Measurements from ENCODE around the gene ANKRD37. TPM values are rescaled to one million over a fixed set of nuclear protein-coding genes. Genes with fewer than 3 reads are reported as not detected.
"Not testable (repeated sequence)": the region's sequence is repeated elsewhere in the genome, so short reads cannot be mapped to it uniquely, and the experiment has no call there.

Gene ANKRD37, protein sequence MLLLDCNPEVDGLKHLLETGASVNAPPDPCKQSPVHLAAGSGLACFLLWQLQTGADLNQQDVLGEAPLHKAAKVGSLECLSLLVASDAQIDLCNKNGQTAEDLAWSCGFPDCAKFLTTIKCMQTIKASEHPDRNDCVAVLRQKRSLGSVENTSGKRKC
- total RNA-seq (2014; rRNA removed; shearing (Covaris generic)), result 1.6 and 5.8 TPM in 2 replicates

DNA sequence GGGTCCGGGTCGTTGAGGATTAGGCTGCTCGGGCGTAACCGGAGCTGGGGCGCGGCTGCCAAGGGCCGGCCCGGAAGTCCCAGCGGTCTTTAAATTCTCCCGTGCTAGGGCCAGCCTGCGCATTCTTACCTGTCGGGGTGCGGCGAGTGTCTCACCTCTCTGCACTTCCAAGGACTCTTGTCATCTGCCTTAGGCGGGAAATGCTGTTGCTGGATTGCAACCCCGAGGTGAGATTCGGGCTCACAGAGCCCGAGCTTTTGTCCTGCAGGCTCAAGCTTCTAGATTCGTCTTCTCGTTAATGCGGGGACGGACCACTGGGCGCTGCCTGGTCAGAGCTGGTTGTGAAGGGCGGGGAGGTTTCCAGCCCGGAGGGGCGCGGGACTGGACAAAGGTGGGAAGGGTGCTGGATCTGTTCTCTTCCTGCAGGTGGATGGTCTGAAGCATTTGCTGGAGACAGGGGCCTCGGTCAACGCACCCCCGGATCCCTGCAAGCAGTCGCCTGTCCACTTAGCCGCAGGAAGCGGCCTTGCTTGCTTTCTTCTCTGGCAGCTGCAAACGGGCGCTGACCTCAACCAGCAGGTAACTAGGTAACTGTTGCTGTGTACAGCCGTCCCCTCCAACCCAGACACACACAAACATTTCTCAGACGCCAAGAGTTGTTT, at the start of gene ANKRD37:
TSS of gene ANKRD37 (plus strand) at position 118 of the 662 bp plus-strand sequence. CDS start at position 201, 83 bp downstream.
- in situ Hi-C loops (cut with HindIII; ENCODE audit: low sequenced_read_pairs), result no loop called here
- DNase-seq (ENCODE audit: low spot score), result peak; percentile 43

DNA sequence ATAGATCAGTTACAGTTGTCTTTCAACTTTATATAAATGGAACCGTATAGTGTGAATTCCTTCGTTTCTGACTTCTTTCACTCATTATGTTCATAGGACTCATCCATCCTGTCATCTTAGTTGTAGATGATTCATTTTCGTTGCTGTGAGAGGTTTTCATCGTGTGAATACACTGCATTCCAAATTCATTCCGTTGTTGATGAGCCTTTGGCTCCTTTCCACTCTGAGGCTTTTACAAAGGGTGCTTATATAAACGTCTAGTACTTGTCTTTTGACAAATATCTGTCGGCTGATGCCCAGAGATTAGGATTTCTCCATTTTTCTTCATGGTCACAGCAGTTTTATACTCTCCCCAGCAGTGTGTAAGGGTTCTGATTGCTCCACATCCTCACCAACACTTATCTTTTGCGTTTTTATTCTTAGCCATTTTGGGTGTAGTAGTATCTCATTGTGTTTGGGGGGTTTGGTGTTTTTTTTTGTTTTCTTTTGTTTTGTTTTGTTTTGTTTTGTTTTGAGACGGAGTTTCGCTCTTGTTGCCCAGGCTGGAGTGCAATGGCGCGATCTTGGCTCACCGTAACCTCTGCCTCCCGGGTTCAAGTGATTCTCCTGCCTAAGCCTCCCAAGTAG, 49.6 kb upstream of the ANKRD37 start:
- in situ Hi-C loops (cut with HindIII; ENCODE audit: low sequenced_read_pairs), result no loop called here
- no peak for DNase-seq (ENCODE audit: low spot score)

DNA sequence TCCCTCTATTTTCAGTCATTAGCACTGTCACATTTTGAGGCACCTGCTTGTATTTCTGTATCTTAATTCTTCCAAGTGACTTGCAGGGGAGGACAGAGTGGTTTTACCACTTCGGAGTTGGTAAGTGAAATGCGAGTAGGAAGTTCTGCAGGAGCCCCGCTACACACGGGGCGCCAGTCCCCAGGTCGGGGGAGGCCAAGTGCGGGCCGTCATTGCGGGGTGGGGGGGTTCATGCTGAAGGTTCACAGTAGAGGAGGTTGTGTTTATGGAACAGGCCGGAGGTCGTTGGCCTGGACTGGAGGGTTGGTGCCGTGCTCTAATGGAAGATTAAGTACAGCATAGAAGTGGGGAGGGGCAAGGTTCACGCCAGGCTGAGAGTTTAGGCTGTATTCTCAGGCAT, 45.0 kb upstream of the ANKRD37 start:
- no peak for DNase-seq (ENCODE audit: low spot score)
- in situ Hi-C loops (cut with HindIII; ENCODE audit: low sequenced_read_pairs), result no loop called here

DNA sequence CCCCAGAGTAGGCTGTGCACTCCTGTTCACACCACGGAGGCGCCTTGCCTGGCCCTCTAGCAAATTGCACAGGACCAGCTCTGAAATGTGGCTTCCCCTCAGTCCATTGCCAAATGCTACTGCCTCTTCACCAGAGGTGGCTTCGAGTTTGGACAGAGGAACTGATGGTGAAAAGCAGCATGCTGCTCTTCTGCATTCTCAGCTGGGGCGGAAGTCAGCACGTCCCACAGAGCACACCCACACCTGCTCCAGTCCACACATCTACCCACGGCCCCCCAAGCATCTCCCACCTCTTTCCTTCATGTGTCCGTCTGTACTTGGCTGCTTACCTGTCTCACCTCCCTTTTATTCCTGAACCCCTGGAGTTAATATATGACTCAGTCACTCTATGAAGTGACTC, 44.4 kb upstream of the ANKRD37 start:
- in situ Hi-C loops (cut with HindIII; ENCODE audit: low sequenced_read_pairs), result no loop called here
- no peak for DNase-seq (ENCODE audit: low spot score)

DNA sequence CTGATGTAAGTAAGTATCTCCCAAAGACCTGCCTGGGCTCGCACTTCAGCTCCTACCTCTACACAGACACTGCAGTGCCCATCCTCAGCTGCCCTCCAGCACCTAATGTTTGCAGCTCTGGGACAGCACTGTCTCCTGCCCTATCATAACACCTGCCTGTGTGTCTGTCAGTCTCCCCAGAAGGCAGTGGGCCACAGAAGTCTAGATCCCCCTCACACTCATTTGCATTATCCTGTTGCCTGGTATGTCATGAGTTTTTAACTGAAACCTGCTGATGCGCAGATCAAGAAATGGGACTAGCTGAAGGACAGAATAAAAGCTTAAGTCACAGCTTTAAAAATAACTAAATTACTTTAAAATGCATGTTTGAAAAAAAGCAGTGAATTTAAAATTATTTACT, 43.9 kb upstream of the ANKRD37 start:
- no peak for DNase-seq (ENCODE audit: low spot score)
- in situ Hi-C loops (cut with HindIII; ENCODE audit: low sequenced_read_pairs), result no loop called here

DNA sequence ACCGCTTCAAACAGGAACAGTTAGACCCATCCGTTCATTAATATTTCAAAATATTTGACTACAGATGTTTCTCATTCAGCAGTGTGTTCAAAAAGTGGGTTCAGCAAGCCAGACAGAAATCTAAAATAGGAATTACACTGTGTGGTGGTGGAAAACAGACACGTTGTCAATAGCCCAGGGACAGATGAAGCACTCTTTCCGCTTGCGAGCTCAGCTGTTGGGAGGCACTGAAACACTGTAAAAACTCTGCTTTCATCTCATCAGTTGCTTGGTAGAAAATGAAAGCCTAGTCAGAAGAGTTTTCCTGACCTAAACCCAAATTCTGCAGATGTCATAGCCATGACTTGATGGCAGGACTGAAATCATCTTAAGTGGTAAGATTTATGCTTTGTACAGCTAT, 39.4 kb upstream of the ANKRD37 start:
- DNase-seq (ENCODE audit: low spot score), result no peak
- in situ Hi-C loops (cut with HindIII; ENCODE audit: low sequenced_read_pairs), result no loop called here

DNA sequence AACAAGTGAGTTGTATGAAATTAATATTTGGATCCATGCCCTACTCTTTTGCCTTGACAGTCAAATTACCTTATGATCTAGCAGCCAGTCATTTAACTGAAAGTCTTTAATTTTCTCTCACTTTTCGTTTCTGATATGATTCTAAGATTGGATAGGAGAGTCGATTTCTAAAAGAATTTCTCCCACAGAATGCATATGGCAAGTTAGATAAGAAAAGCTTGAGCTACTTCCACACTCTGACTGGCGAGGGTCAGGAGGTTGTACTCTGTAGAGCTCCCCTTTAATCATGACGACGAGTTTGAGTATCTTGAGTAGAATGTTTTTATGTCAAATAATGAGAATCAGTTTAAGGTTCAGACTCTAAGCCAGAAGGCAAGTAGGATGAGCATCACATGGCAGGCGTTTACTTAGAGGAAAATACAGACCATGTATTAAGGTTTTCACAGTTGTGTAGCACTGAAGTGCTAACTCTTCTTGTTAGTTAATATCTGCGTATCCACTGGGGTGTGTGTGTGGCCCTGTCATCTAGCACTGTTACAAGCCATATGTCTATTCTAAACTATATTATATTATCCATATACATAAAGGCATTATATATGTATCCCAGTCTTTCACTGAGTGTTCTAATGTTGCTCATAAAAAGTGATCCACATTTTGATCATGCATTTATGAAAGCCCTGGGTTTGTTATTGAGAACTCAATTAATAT, 38.8 kb upstream of the ANKRD37 start:
- DNase-seq (ENCODE audit: low spot score), result no peak
- in situ Hi-C loops (cut with HindIII; ENCODE audit: low sequenced_read_pairs), result no loop called here

DNA sequence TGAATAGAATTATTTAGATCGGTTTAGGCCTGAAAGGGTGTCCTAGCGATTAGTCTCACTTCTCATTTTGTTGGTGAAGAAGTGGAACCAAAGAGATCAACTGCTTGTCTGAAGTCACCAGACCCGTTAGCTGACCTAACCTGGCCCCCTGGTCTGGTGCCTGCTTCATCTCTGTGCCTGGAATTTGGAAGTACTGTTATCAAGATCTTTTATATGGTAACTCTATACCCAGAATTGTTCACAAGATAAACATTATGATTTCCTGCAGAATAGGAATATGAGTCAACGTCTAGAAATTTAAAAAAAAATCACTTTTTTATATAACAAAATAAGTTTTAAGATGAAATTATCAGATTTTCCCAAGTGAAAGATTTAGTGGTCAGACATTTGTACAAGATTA, 38.1 kb upstream of the ANKRD37 start:
- in situ Hi-C loops (cut with HindIII; ENCODE audit: low sequenced_read_pairs), result no loop called here
- DNase-seq (ENCODE audit: low spot score), result no peak

DNA sequence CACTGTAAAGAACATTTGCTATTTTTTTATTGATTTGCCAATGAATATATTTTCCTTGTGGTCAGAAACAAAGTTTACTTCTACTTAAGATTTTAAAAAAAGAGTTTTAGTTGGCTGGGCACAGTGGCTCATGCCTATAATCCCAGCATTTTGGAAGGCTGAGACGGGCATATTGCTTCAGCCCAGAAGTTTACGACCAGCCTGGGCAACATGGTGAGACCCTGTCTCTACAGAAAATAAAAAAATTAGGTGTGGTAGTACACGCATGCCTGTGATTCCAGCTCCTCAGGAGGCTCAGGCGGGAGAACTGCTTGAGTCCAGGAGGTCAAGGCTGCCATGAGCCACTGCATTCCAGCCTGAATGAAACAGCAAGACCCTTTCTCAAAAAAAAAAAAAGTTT, 37.7 kb upstream of the ANKRD37 start:
- DNase-seq (ENCODE audit: low spot score), result no peak
- in situ Hi-C loops (cut with HindIII; ENCODE audit: low sequenced_read_pairs), result no loop called here

DNA sequence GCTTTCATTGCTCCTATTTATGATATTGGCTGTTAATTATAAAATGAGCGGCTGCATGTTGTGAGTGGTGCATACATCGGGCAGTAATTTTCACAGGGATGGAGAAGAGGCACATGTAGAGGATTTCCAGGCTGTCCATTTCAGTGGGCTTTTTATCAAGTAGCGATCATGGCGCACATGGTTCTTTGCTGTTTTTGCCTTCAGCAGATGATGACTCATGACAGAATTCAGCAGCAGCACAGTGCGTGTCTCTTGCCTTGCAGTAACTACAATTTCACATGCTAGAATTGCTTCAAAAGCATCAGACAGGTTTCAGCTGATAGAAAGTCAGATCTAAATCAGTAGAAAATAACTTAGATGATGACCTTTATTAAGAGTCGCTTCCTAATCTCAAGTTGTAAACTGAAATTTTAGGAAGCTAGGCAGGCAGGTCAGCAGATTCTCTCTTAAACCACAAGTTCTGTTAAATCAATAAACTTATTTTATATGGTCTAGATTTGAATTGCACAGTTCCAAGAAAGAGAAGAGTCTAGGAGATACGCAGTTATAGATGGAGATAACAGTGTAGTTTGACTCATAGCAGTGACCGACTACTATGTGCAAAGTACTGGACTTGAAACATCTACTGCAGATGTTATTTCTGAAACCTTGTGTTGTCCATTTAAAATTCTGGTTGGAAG, 36.7 kb upstream of the ANKRD37 start:
- in situ Hi-C loops (cut with HindIII; ENCODE audit: low sequenced_read_pairs), result no loop called here
- no peak for DNase-seq (ENCODE audit: low spot score)

DNA sequence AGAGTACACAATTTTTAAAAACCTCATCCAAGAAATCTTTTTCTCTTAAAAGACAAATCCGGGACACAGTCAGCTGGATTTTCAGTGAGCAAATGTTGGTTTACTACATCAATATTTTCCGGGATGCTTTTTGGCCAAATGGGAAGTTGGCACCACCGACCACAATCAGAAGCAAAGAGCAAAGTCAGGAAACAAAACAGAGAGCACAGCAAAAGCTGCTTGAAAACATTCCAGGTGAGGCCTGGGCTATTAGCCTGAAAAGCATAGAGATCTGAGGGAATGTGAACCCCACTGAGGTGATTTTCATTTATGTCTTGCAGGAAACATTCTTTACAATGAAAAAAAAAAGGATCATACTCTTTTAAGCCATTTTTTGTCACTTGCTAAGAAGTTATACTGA, 34.8 kb upstream of the ANKRD37 start:
- DNase-seq (ENCODE audit: low spot score), result no peak
- in situ Hi-C loops (cut with HindIII; ENCODE audit: low sequenced_read_pairs), result no loop called here

DNA sequence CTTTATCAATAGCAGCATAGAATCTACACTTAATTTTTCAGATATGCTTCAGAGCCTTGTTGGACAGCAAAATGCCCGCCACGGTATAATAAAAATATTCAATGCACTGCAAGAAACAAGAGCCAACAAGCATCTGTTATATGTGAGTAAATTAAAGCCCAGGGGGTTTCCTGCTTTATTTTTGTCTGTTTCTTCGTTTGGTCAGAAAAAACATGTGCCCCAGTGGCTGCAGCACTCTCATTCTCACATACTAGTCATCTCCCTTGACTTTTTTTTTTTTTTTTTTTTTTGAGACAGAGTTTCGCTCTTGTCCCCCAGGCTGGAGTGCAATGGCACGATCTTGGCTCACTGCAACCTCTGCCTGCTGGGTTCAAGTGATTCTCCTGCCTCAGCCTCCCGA, 34.1 kb upstream of the ANKRD37 start:
- DNase-seq (ENCODE audit: low spot score); in situ Hi-C loops (cut with HindIII; ENCODE audit: low sequenced_read_pairs): not testable (repeated sequence)

DNA sequence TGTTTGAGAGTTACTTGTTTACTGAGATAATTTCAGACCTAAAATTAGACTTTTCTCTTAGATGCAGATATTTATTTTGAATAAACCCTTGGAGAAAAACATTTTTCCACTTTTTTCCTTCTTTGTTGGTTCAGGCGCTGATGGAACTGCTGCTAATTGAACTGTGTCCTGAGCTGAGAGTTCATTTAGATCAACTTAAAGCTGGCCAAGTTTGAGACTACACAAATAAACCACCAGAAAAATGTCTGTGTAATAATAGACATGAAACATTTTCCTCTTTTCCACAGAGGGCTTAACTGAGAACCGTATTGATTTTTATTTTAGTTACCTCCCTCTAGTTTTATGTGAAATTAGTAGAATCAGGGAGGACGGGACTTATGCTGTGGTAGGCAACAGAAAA, 33.4 kb upstream of the ANKRD37 start:
- DNase-seq (ENCODE audit: low spot score), result no peak
- in situ Hi-C loops (cut with HindIII; ENCODE audit: low sequenced_read_pairs), result no loop called here

DNA sequence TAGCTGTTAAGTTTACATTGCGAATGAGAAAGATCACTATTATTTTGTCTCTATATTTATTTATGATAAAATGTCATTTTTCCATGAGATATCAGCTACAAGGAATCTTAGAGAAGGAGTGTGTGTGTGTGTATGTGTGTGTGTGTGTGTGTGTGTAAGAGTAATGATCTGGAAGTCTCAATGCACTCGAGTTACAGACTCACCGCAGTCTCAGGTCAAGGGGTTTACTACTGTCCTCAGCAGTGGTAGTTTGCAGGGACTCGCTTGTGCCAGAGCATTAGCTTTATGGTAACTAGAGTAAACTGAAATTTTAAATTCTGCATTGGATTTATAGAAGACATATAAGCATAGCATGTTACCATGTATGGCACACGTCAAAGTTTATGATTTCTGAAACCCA, 31.8 kb upstream of the ANKRD37 start:
- in situ Hi-C loops (cut with HindIII; ENCODE audit: low sequenced_read_pairs), result no loop called here
- DNase-seq (ENCODE audit: low spot score), result no peak

DNA sequence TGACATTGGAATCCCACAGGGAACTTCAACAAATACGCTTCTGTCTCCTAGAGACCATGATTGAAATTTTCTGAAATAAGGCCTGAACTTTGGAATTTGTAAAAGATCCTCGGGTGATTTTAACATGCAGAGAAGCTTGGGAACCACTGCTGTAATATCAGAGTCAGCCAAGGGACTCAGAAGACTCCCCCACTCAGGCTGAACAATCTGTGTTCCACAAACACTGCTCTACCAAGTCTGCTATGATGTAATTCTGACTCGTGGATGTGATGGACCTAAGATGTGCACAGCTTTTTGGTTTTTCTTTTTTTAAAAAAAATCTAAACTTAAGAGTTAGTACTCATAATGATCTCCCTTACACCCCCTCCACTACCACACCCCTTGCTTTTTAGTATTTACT, 26.9 kb upstream of the ANKRD37 start:
- in situ Hi-C loops (cut with HindIII; ENCODE audit: low sequenced_read_pairs), result no loop called here
- no peak for DNase-seq (ENCODE audit: low spot score)

DNA sequence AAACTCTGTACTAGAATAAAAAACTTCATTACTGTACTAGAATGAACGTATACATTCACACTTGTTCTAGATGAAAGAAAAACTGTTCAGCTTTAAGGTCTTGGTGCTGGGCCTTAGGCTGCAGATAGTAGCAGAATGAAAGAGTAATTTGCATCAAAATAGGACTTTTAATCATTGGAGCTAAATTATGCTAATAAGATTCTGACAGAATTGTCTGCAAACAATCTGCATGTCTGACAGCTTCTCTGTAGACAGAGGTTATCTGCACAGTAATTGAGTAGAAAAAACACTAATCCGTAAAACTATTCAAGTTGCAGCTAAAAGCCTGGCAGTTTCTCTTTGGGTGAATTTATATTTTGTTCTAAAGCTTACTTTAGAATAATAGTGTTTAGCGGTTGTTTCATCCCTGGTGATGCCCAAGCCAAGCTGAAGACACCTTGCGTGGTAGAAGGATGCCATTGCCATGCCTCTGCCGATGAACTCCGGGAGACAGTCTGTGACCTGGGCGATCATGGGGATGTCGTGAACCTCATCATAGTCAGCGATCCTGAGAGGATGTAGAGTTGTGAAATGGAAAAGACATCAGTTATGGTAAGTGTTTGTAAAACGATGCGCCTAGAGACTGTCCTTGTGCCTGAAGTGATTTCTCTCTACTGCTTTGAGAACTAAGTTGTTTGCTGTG, 26.2 kb upstream of the ANKRD37 start:
- no peak for DNase-seq (ENCODE audit: low spot score)
- in situ Hi-C loops (cut with HindIII; ENCODE audit: low sequenced_read_pairs), result no loop called here

DNA sequence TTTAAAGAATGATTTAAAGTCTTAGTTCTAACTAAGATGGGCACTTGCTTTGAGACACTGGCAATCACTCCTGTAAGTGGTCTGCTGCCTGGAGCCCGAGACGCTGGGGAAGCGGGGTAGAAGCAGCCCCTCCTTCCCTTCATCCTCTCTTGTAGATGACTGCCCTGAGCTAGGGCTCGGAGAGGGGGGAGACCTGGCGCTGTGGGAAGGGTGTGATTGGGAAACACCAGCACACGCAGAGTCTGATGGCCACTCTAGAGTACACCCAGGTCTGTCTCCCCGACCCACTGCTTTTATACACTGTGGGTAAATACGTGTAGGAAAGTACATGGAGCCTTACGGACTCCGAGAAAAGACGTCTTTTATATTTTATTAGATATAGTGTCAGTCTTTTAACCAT, 24.9 kb upstream of the ANKRD37 start:
- in situ Hi-C loops (cut with HindIII; ENCODE audit: low sequenced_read_pairs), result no loop called here
- no peak for DNase-seq (ENCODE audit: low spot score)

DNA sequence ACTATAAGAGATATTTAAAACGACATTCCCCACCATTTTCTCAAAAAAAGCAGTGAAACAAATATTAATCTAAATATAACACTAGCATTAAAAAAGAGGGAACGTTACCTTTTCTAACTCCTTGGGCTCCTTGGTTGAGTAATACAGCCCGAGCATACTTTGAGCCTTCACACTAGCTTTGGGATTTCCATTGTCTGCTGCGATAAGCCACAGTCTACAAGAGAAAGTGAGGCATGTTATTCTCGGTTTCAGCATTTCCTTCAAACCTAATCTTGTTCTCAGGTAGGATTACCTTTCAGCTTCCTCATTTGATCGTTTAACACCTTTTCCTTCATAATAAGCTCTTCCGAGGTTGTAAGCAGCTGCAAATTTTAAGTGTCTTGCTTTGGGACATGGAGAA, 22.6 kb upstream of the ANKRD37 start:
- in situ Hi-C loops (cut with HindIII; ENCODE audit: low sequenced_read_pairs), result no loop called here
- no peak for DNase-seq (ENCODE audit: low spot score)

DNA sequence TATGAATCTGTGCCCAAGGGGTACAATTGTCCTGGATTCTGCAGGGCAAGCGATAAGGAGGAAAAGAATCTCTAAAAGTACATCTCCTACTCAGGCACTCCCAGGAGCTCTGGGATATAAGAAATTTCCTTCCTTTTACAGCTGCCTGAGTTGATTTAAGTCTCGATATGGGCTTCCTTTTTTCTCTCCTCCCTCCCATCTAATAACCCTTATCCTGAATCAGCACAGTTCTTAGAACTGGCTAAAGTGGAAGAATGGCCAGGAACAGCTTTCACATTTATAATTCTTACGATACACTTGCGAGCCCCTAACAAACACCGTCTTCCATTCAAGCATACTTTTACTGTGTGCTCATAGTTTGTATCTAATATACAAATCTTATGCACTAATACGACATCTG, 22.1 kb upstream of the ANKRD37 start:
- in situ Hi-C loops (cut with HindIII; ENCODE audit: low sequenced_read_pairs), result no loop called here
- DNase-seq (ENCODE audit: low spot score), result no peak

Data from G401 (cell line).